ENCODE measurements around the gene DVL1. TPM values are rescaled to one million over a fixed set of nuclear protein-coding genes. Genes with fewer than 3 reads are reported as not detected.

The DVL1 gene
- total RNA-seq, 1 experiment from 2014 or later = 95.9 TPM

GRCh38 chr1:1286313-1287261 lies 62.6 kb downstream of the DVL1 start:
- DNase-seq (ENCODE audit: low read depth in 1 of 2, low spot score in 2 of 2) = no peak
- peaks cover 33% of the 10 kb centered on the region for H3K9me3 ChIP-seq (replicated peaks)
- peaks cover 24% of the 10 kb centered on the region for H3K4me1 ChIP-seq (replicated peaks)
- no peaks in the 10 kb centered on the region for H3K27me3 ChIP-seq (replicated peaks)
- H3K36me3 ChIP-seq = no peaks in the 10 kb centered on the region; the same call in 1 of the 2 replicates
- H3K27ac ChIP-seq = no peak overlapping the region
- no peak overlapping the region for H3K4me3 ChIP-seq

DNA sequence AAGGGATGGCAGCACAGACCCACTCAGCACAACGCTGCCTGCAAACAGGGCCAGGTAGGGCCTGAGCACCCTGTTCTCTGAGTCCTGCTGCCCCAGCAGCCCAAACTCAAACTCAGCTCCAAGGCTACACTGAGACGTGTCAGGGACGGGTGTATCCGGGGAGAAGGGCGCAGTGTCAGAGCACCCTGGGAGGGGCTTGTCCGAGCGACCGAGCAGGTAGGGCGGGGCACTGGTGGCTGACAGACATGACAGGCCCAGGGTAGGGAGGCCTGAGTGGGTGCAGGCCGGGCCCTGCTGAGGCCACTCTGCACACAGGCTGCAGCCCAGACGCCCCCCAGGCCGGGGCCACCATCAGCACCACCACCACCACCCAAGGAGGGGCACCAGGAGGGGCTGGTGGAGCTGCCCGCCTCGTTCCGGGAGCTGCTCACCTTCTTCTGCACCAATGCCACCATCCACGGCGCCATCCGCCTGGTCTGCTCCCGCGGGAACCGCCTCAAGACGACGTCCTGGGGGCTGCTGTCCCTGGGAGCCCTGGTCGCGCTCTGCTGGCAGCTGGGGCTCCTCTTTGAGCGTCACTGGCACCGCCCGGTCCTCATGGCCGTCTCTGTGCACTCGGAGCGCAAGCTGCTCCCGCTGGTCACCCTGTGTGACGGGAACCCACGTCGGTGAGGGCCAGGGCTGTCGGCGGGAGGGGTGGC lies 63.5 kb downstream of the DVL1 start:
- Histone ChIP-seq H3K9me3 (replicated peaks) (peaks cover 36% of the 10 kb centered on the region), H3K27ac (no peak overlapping the region), H3K4me3 (no peak overlapping the region), H3K4me1 (replicated peaks) (peaks cover 25% of the 10 kb centered on the region), H3K36me3 (peaks cover 2% of the 10 kb centered on the region; the same call in 1 of the 2 replicates), H3K27me3 (replicated peaks) (no peaks in the 10 kb centered on the region)
- no peak for DNase-seq (ENCODE audit: low read depth in 1 of 2, low spot score in 2 of 2)

Other genes starting within 250 kb of the DVL1 start
- 11.1 and 15.4 TPM in 2 replicates for gene C1orf159, start 233.3 kb downstream of the DVL1 start, total RNA-seq (2014; rRNA removed; shearing (Covaris generic))
- gene TTLL10, start 175.5 kb downstream of the DVL1 start, total RNA-seq (2014; rRNA removed; shearing (Covaris generic)) = not detected in 2 replicates
- gene TNFRSF18, start 142.8 kb downstream of the DVL1 start, total RNA-seq (2014; rRNA removed; shearing (Covaris generic)) = not detected in 2 replicates
- not detected in 2 replicates for gene TNFRSF4, start 135.3 kb downstream of the DVL1 start, total RNA-seq (2014; rRNA removed; shearing (Covaris generic))
- gene SDF4, start 117.4 kb downstream of the DVL1 start, total RNA-seq (2014; rRNA removed; shearing (Covaris generic)) = 154 and 156 TPM in 2 replicates
- gene B3GALT6, start 117.2 kb downstream of the DVL1 start, total RNA-seq (2014; rRNA removed; shearing (Covaris generic)) = 50.1 and 51.3 TPM in 2 replicates
- gene C1QTNF12, start 102.7 kb downstream of the DVL1 start, total RNA-seq (2014; rRNA removed; shearing (Covaris generic)) = 0.25 and 1.8 TPM in 2 replicates
- gene UBE2J2, start 75.6 kb downstream of the DVL1 start, total RNA-seq (2014; rRNA removed; shearing (Covaris generic)) = 92.1 and 96.6 TPM in 2 replicates
- gene SCNN1D, start 69.0 kb downstream of the DVL1 start, total RNA-seq (2014; rRNA removed; shearing (Covaris generic)) = 0.53 and 1.5 TPM in 2 replicates
- 41.1 and 44.8 TPM in 2 replicates for gene ACAP3, start 41.5 kb downstream of the DVL1 start, total RNA-seq (2014; rRNA removed; shearing (Covaris generic))
- 27.3 and 35.1 TPM in 2 replicates for gene PUSL1, start 40.8 kb downstream of the DVL1 start, total RNA-seq (2014; rRNA removed; shearing (Covaris generic))
- gene INTS11, start 24.8 kb downstream of the DVL1 start, total RNA-seq (2014; rRNA removed; shearing (Covaris generic)) = 66.7 and 81.0 TPM in 2 replicates
- gene CPTP, start 24.6 kb downstream of the DVL1 start, total RNA-seq (2014; rRNA removed; shearing (Covaris generic)) = 29.4 and 39.2 TPM in 2 replicates
- gene TAS1R3, start 18.1 kb downstream of the DVL1 start, total RNA-seq (2014; rRNA removed; shearing (Covaris generic)) = 0.03 and 0.16 TPM in 2 replicates
- gene MXRA8, start 9.1 kb upstream of the DVL1 start, total RNA-seq (2014; rRNA removed; shearing (Covaris generic)) = 192 and 224 TPM in 2 replicates
- gene AURKAIP1, start 25.8 kb upstream of the DVL1 start, total RNA-seq (2014; rRNA removed; shearing (Covaris generic)) = 180 and 360 TPM in 2 replicates
- 69.4 and 79.0 TPM in 2 replicates for gene CCNL2, start 49.9 kb upstream of the DVL1 start, total RNA-seq (2014; rRNA removed; shearing (Covaris generic))
- gene MRPL20, start 57.9 kb upstream of the DVL1 start, total RNA-seq (2014; rRNA removed; shearing (Covaris generic)) = 184 and 203 TPM in 2 replicates
- gene ANKRD65, start 71.9 kb upstream of the DVL1 start, total RNA-seq (2014; rRNA removed; shearing (Covaris generic)) = not detected in 2 replicates
- 0.31 and 1.0 TPM in 2 replicates for gene VWA1, start 86.3 kb upstream of the DVL1 start, total RNA-seq (2014; rRNA removed; shearing (Covaris generic))
- not detected in 2 replicates for gene ATAD3C, start 100.3 kb upstream of the DVL1 start, total RNA-seq (2014; rRNA removed; shearing (Covaris generic))
- 24.0 and 33.8 TPM in 2 replicates for gene ATAD3B, start 122.3 kb upstream of the DVL1 start, total RNA-seq (2014; rRNA removed; shearing (Covaris generic))
- 32.7 and 51.6 TPM in 2 replicates for gene ATAD3A, start 162.7 kb upstream of the DVL1 start, total RNA-seq (2014; rRNA removed; shearing (Covaris generic))
- gene TMEM240, start 191.2 kb upstream of the DVL1 start, total RNA-seq (2014; rRNA removed; shearing (Covaris generic)) = 0.31 and 0.47 TPM in 2 replicates
- gene SSU72, start 225.4 kb upstream of the DVL1 start, total RNA-seq (2014; rRNA removed; shearing (Covaris generic)) = 57.2 and 58.6 TPM in 2 replicates